Loucy (cell line): ENCODE data around the gene KLK1.

ENCODE experiments used
- H2AFZ ChIP-seq: fragments of 200-600 bp; sonication (generic); 2 replicates; pipeline ENCODE4 v1.6.0; 2016; ENCODE audit warnings: antibody characterized with exemption, mild to moderate bottlenecking, low read length, moderate library complexity
- H3F3A ChIP-seq: fragments of 200-600 bp; 2 replicates; pipeline ENCODE4 v1.6.0; 2016; ENCODE audit warnings: antibody characterized with exemption, low read depth, mild to moderate bottlenecking
- H3K27me3 ChIP-seq: fragments of 200-600 bp; sonication (generic); 2 replicates; pipeline ENCODE4 v1.6.1; 2014; ENCODE audit warnings: low read length, mild to moderate bottlenecking; ENCODE audit not compliant: insufficient read depth, poor library complexity, severe bottlenecking
- H3K36me3 ChIP-seq: fragments of 200-600 bp; sonication (generic); 2 replicates; pipeline ENCODE4 v1.6.1; 2016; ENCODE audit warnings: low read length; ENCODE audit not compliant: insufficient read depth
- H3K4me1 ChIP-seq: fragments of 200-600 bp; sonication (generic); 2 replicates; pipeline ENCODE4 v1.5.1; 2014; ENCODE audit warnings: low read length, mild to moderate bottlenecking; ENCODE audit not compliant: insufficient read depth, poor library complexity, severe bottlenecking
- H3K4me2 ChIP-seq: fragments of 200-600 bp; sonication (generic); 2 replicates; pipeline ENCODE4 v1.6.0; 2014; ENCODE audit warnings: antibody characterized with exemption, low read length, low read depth, mild to moderate bottlenecking; ENCODE audit not compliant: poor library complexity, severe bottlenecking
- H3K4me3 ChIP-seq: fragments of 200-600 bp; sonication (generic); 2 replicates; pipeline ENCODE4 v1.5.1; 2014; ENCODE audit warnings: low read length, mild to moderate bottlenecking, mixed read lengths; ENCODE audit not compliant: poor library complexity, severe bottlenecking
- H3K79me2 ChIP-seq: fragments of 200-600 bp; sonication (generic); 2 replicates; pipeline ENCODE4 v1.6.1; 2014; ENCODE audit warnings: low read length; ENCODE audit not compliant: insufficient read depth
- H3K9ac ChIP-seq: fragments of 200-600 bp; sonication (generic); 2 replicates; pipeline ENCODE4 v1.6.0; 2014; ENCODE audit warnings: mild to moderate bottlenecking, low read depth, low read length, moderate library complexity; ENCODE audit not compliant: poor library complexity, severe bottlenecking
- H3K9me2 ChIP-seq: fragments of 200-600 bp; sonication (generic); replicated peaks from 2 replicates; pipeline ENCODE4 v1.6.1; 2016; ENCODE audit warnings: low read depth, low read length, mixed read lengths
- H3K9me3 ChIP-seq: fragments of 200-600 bp; sonication (generic); 2 replicates; pipeline ENCODE4 v1.6.1; 2014; ENCODE audit warnings: mild to moderate bottlenecking, antibody characterized with exemption, low read length, low read depth; ENCODE audit not compliant: insufficient read depth
- H4K20me1 ChIP-seq: fragments of 200-600 bp; sonication (generic); 2 replicates; pipeline ENCODE4 v1.6.0; 2014; ENCODE audit warnings: antibody characterized with exemption, low read length, mild to moderate bottlenecking; ENCODE audit not compliant: insufficient read depth, poor library complexity, severe bottlenecking
- EZH2phosphoT487 ChIP-seq: fragments of 200-600 bp; IDR thresholded peaks from 2 replicates; pipeline ENCODE4 v1.6.1; 2018; ENCODE audit warnings: antibody characterized with exemption, mild to moderate bottlenecking, moderate library complexity, borderline replicate concordance
- TF ChIP-seq, protein P1 (sequence below): fragments of 200-600 bp; sonication (generic); conservative IDR thresholded peaks from 2 replicates; pipeline ENCODE4 v1.5.1; 2014; ENCODE audit warnings: mild to moderate bottlenecking, antibody characterized with exemption, low read length

Gene KLK1

DNA sequence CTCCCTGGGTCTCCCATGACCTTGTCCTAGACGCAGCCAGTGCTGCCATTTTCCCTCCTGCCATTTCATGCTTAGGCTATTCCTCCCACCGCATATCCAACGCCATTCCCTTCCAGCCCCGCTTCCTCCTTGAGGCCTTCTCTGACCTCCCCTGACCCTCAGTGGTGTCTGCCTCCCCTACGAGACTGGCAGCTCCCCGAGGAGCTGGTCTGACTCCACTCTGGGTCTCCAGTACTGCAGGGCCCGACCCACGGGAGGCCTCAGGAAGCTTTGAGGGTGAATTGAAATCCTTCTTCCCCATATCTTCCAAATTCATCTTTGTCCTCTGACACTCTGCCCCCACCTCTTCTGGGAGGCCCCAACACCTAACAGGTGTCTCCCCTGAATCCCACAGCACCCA is 9.1 kb upstream of the KLK1 start:
- Histone ChIP-seq H2AFZ (no peak overlapping the region), H4K20me1 (no peaks in the 10 kb centered on the region), H3K4me3 (no peak overlapping the region), H3K9me3 (no peaks in the 10 kb centered on the region), H3K36me3 (no peaks in the 10 kb centered on the region), H3K4me2 (no peak overlapping the region), H3K4me1 (no peaks in the 10 kb centered on the region), H3K9me2 (no peaks in the 10 kb centered on the region), H3K9ac (no peak overlapping the region), H3K27me3 (no peaks in the 10 kb centered on the region), H3K79me2 (no peaks in the 10 kb centered on the region), H3F3A (no peaks in the 10 kb centered on the region)
- TF ChIP-seq, protein P1, sequence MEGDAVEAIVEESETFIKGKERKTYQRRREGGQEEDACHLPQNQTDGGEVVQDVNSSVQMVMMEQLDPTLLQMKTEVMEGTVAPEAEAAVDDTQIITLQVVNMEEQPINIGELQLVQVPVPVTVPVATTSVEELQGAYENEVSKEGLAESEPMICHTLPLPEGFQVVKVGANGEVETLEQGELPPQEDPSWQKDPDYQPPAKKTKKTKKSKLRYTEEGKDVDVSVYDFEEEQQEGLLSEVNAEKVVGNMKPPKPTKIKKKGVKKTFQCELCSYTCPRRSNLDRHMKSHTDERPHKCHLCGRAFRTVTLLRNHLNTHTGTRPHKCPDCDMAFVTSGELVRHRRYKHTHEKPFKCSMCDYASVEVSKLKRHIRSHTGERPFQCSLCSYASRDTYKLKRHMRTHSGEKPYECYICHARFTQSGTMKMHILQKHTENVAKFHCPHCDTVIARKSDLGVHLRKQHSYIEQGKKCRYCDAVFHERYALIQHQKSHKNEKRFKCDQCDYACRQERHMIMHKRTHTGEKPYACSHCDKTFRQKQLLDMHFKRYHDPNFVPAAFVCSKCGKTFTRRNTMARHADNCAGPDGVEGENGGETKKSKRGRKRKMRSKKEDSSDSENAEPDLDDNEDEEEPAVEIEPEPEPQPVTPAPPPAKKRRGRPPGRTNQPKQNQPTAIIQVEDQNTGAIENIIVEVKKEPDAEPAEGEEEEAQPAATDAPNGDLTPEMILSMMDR = no peak
- TF ChIP-seq EZH2phosphoT487 = no peak

DNA sequence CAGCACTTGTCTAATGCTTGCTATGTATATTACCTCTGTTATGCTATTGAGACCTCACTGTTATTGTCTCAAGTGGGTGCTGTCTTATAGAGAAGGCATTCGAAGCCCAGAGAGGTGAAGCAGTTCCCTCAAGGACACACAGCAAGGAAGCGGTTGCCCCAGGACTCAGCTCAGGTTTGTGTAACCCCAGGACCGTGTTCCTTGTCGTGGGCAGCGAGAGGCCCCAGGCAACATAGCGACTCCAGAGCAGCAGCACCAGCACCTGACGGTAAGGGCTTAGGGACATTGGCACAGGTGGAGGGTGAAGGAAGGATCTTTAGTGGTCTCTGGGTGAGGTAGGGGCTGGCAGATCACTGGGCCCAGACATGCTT is 7.4 kb upstream of the KLK1 start:
- no peak for TF ChIP-seq EZH2phosphoT487
- TF ChIP-seq, protein P1 = no peak
- no peaks in the 10 kb centered on the region for H3K79me2 ChIP-seq
- no peak overlapping the region for H3K9ac ChIP-seq
- H4K20me1 ChIP-seq = no peaks in the 10 kb centered on the region
- no peak overlapping the region for H3K4me2 ChIP-seq
- H3K4me3 ChIP-seq = no peak overlapping the region
- H2AFZ ChIP-seq = no peak overlapping the region
- H3K9me3 ChIP-seq = no peaks in the 10 kb centered on the region
- H3K4me1 ChIP-seq = no peaks in the 10 kb centered on the region
- H3K27me3 ChIP-seq = no peaks in the 10 kb centered on the region
- H3K9me2 ChIP-seq = no peaks in the 10 kb centered on the region
- no peaks in the 10 kb centered on the region for H3F3A ChIP-seq
- no peaks in the 10 kb centered on the region for H3K36me3 ChIP-seq

DNA sequence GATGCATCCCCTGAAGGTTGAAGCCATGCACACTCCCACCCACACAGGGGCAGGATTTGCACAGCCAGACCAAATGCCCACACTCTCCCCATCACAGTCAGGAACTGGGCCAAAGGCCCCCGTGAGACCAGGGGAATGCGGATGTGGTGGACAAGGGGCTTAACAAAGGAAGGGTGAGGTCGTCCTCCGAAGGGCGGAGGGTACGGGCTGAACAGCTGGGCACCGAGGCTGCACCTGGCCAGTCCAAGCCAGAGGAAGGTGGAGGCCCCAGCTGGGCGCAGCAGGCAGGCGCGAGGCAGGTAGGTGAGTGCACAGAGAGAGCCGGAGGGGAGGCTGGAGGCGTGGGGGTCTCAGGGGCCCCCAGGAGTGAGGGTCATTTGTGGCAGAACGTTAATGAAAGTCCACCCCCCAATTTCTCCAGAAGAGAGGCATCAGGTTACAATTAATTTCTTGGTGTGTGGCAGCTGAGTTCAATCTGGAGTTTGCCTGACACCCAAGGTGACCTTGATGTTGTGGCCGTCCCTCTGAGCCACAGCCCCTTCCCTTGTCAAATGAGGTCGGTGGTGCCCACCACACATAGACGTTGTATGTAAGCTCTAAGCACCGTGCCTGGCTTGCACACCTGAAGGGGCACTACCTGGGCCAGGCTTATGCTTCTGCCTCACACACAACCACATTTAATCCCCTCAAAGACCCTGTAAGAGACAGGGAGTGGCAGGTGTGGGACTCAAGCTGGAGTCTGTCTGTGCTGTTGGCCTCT is 6.9 kb upstream of the KLK1 start:
- H3K9me3 ChIP-seq = no peaks in the 10 kb centered on the region
- H3K4me2 ChIP-seq = no peak overlapping the region
- H3K4me1 ChIP-seq = no peaks in the 10 kb centered on the region
- H3K27me3 ChIP-seq = no peaks in the 10 kb centered on the region
- H2AFZ ChIP-seq = no peak overlapping the region
- no peaks in the 10 kb centered on the region for H4K20me1 ChIP-seq
- no peaks in the 10 kb centered on the region for H3K36me3 ChIP-seq
- no peaks in the 10 kb centered on the region for H3K9me2 ChIP-seq
- H3K9ac ChIP-seq = no peak overlapping the region
- H3F3A ChIP-seq = no peaks in the 10 kb centered on the region
- H3K79me2 ChIP-seq = no peaks in the 10 kb centered on the region
- H3K4me3 ChIP-seq = no peak overlapping the region
- TF ChIP-seq EZH2phosphoT487 = no peak
- TF ChIP-seq, protein P1 = no peak
